ENCODE results near the gene SLC49A4. TPM values are rescaled to one million over a fixed set of nuclear protein-coding genes. Genes with fewer than 3 reads are reported as not detected.

The SLC49A4 gene
- total RNA-seq, 1 experiment from 2014 or later: 2.7 TPM

- no peak for DNase-seq (ENCODE audit: low read depth)
- in situ Hi-C loops (cut with HindIII; ENCODE audit: low pct_unique_long_range_greater_than_20kb, low sequenced_read_pairs): loop anchor here (25.0 kb wide), 1 partner anchor 121 kb away; the partner anchor contains the start of gene SEMA5B
Observed at GRCh38 chr3:122916580-122916979, 121.7 kb downstream of the SLC49A4 start.

- in situ Hi-C loops (cut with HindIII; ENCODE audit: low pct_unique_long_range_greater_than_20kb, low sequenced_read_pairs): loop anchor here (25.0 kb wide), 1 partner anchor 120 kb away; the partner anchor contains the start of gene SEMA5B
- DNase-seq (ENCODE audit: low read depth): no peak
Observed at GRCh38 chr3:122917412-122917811, 122.5 kb downstream of the SLC49A4 start.

DNA sequence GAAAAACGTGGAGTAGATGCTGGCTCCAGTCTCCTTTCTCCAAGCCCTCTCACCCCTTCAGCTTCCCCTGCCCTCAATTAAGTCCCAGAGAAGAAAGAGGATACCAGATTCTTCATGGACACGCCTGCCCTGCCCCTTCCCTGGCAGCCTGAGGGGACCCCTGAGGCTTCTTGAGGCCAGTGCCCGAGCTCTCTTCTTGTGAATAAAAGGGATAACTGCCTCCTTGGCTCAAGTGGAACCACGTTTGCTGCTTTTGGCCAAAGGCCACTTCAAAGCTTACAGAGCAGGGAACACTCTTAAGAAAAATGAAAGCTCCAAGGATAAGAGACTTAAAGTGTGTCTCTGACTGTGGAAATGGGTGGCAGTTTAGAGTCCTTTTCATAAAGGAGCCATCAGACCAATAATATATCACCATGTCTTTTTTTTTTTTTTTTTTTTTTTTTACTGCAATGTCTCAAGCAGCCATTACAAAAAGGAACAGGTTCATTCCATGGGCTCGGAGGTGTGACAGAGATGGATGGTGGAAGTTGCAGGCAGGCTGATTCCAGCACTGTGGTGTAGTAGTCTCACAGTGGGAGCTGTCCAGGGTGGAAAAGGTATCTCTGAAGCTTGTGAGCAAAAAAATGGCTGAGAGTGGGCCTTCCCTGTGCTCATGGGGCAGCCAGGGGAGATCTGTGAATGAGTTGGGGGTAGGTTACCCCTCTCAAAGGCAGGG, 123.9 kb downstream of the SLC49A4 start:
- in situ Hi-C loops (cut with HindIII; ENCODE audit: low pct_unique_long_range_greater_than_20kb, low sequenced_read_pairs): loop anchor here (25.0 kb wide), 1 partner anchor 119 kb away; the partner anchor contains the start of gene SEMA5B
- DNase-seq (ENCODE audit: low read depth): no peak

GRCh38 chr3:122919291-122919610, 124.4 kb downstream of the SLC49A4 start:
- no peak for DNase-seq (ENCODE audit: low read depth)
- in situ Hi-C loops (cut with HindIII; ENCODE audit: low pct_unique_long_range_greater_than_20kb, low sequenced_read_pairs): loop anchor here (25.0 kb wide), 1 partner anchor 118 kb away; the partner anchor contains the start of gene SEMA5B

- in situ Hi-C loops (cut with HindIII; ENCODE audit: low pct_unique_long_range_greater_than_20kb, low sequenced_read_pairs): loop anchor here (25.0 kb wide), 1 partner anchor 116 kb away; the partner anchor contains the start of gene SEMA5B
- no peak for DNase-seq (ENCODE audit: low read depth)
Observed at GRCh38 chr3:122920986-122921385, 126.1 kb downstream of the SLC49A4 start.

DNA sequence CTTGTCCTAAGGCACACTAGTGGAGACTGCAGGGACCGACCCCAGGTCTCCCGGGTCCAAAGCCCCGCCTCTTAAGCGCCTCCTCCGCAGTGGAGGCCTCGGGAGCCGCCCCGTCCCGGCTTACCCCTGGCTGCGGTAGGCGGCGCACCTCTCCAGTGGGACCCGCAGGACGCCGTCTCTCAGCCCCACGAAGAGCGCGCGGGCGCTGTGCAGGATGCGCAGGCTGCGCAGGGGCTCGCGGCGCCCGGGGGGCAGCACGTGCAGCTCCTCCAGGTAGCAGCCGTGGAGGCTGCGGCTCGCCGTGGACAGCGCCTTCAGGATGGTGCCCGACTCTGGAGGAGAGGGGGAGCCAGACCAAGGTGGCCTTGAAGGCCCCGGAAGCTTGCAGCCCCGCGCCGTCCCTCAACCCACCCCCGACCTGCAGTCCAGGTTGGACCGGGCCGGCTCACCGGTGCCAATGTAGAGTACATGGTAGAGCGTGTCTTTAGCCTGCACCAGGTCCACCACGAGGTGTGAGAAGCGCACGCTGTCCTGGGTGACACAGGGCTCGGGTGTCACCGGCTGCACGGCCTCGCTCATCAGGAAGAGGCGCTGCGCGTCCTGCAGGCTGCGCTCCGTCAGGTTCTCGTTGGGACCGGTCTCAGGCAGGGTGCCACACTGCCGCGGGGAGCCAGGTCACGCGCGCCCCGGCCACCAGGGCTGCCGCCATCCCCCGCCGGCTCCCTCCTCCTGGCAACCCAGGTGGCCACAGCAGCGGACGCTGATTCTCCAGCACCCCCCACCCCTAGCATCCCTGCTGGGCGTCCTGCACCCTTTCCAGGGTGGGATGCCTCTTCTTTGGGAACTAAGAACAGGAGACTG, 127.2 kb downstream of the SLC49A4 start:
- no peak for DNase-seq (ENCODE audit: low read depth)
- in situ Hi-C loops (cut with HindIII; ENCODE audit: low pct_unique_long_range_greater_than_20kb, low sequenced_read_pairs): loop anchor here (25.0 kb wide), 1 partner anchor 115 kb away; the partner anchor contains the start of gene SEMA5B

- in situ Hi-C loops (cut with HindIII; ENCODE audit: low pct_unique_long_range_greater_than_20kb, low sequenced_read_pairs): loop anchor here (25.0 kb wide), 1 partner anchor 114 kb away; the partner anchor contains the start of gene SEMA5B
- DNase-seq (ENCODE audit: low read depth): no peak
Observed at GRCh38 chr3:122923611-122924010, 128.7 kb downstream of the SLC49A4 start.

DNA sequence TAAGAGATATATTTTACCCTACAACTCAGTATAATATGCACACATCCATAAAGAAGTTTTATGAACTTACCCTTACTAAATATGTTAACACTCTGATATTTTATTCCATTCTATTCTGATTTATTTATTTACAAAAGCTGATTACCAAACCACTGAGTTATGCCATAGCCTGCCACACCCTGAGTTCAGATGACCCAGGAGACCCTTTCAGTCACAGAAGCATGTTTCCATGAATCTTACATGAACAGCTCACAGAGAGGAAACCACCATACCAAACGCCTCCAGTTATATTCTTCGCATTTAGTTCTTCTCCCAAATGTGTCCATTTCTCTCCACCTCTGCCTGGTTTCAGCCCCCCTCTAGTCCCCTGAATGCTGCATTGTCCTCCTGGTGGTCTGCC, 129.2 kb downstream of the SLC49A4 start:
- DNase-seq (ENCODE audit: low read depth): no peak
- in situ Hi-C loops (cut with HindIII; ENCODE audit: low pct_unique_long_range_greater_than_20kb, low sequenced_read_pairs): loop anchor here (25.0 kb wide), 1 partner anchor 113 kb away; the partner anchor contains the start of gene SEMA5B

DNA sequence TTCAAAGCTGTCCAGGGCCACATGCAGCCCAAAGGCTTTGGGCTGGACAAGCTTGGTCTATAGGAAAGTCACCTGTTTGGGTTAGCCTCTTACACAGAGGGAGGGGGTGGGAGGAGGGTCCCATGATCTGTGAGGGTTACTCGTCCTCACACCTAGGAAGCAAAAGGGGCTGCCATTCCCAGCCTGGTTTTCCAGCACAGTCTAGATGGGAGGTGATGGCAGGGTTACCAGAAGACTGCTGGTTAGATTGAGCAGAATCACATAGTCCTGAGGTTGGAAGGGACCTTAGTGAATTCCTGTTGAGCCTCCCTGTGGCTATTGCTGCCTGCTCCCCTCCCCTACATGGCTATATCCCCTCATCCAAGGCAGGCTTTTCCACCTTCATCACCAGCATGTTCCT, 130.9 kb downstream of the SLC49A4 start:
- in situ Hi-C loops (cut with HindIII; ENCODE audit: low pct_unique_long_range_greater_than_20kb, low sequenced_read_pairs): no loop called here
- no peak for DNase-seq (ENCODE audit: low read depth)

DNA sequence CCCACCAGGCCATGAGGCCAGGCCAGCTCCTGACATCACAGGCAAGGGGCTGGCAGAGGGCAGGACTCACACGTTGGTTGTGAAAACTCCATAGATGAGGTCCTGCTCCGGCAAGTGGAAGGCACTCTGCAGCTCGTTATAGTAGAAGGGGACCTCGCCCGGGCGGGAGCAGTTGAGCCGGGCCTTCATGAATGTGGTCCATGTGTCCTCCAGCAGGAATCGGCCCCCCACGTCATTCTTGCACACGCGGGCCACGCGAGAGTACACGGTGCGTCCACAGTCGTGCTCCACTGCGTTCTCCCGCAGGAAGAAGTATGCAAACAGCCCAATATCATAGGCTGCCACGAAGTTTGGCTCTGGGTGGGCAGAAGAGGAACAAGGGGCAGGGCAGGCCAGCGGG, 131.5 kb downstream of the SLC49A4 start:
- in situ Hi-C loops (cut with HindIII; ENCODE audit: low pct_unique_long_range_greater_than_20kb, low sequenced_read_pairs): no loop called here

DNA sequence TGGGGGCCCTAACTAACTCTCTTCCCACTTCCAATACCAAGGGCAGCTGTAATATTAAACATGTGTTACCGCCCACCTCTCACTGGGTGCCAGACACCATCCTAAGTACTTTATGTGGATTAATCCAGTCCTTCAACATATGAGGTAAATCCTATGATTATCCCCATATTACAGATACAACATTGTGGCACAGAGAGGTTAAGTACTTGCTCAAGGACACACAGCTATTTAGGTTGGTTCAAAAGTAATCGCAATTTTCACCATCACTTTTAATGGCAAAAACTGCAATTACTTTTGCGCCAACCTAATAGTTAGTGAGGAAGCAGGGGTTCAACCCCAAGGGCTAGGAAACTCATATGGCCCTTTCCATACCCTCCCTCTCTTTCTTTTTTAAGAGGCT, 131.9 kb downstream of the SLC49A4 start:
- no peak for DNase-seq (ENCODE audit: low read depth)
- in situ Hi-C loops (cut with HindIII; ENCODE audit: low pct_unique_long_range_greater_than_20kb, low sequenced_read_pairs): no loop called here

More for the DNA sequence above, 131.5 kb downstream of the SLC49A4 start:
- no peak for DNase-seq (ENCODE audit: low read depth)

- DNase-seq (ENCODE audit: low read depth): no peak
- in situ Hi-C loops (cut with HindIII; ENCODE audit: low pct_unique_long_range_greater_than_20kb, low sequenced_read_pairs): no loop called here
Observed at GRCh38 chr3:122927726-122928125, 132.9 kb downstream of the SLC49A4 start.

DNA sequence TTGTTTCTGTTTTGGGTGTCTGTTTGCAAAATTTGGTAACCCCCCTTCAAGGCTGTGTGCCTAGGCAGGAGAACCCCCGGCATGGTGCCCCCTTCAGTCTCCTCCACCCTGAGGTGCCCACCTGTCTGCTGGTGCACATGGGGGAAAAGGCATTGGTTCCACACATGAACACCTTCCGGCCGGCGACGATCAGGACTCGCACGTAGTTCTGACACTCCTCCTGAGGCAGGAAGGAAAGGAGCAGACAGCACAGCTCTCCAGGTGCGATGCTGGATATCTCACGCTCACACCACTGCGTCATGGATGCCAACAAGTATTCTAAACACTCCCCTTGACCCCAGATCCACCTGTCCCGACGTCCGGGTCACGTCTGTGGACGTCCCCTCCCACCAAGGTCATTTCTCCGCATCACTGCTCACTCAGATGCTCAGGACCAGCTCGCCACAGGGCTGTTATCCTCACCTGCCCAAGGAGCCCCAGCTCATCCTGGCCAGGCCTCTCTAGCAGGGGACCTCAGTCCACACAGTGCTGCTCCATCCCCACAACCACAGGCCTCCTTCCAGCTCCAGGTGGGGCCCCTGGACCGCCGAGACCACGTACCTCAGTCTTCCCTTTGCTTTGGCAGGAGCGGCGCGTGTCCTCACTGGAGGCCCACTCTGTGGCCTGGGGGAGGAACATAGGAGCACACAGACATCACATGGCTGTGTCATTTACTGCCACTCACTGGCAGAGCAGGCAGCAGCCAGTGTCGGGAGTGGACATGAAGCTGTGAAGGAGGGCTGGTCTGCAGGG, 133.7 kb downstream of the SLC49A4 start:
- in situ Hi-C loops (cut with HindIII; ENCODE audit: low pct_unique_long_range_greater_than_20kb, low sequenced_read_pairs): no loop called here
- DNase-seq (ENCODE audit: low read depth): no peak

GRCh38 chr3:122929188-122930062, 134.6 kb downstream of the SLC49A4 start:
- no peak for DNase-seq (ENCODE audit: low read depth)
- in situ Hi-C loops (cut with HindIII; ENCODE audit: low pct_unique_long_range_greater_than_20kb, low sequenced_read_pairs): no loop called here

DNA sequence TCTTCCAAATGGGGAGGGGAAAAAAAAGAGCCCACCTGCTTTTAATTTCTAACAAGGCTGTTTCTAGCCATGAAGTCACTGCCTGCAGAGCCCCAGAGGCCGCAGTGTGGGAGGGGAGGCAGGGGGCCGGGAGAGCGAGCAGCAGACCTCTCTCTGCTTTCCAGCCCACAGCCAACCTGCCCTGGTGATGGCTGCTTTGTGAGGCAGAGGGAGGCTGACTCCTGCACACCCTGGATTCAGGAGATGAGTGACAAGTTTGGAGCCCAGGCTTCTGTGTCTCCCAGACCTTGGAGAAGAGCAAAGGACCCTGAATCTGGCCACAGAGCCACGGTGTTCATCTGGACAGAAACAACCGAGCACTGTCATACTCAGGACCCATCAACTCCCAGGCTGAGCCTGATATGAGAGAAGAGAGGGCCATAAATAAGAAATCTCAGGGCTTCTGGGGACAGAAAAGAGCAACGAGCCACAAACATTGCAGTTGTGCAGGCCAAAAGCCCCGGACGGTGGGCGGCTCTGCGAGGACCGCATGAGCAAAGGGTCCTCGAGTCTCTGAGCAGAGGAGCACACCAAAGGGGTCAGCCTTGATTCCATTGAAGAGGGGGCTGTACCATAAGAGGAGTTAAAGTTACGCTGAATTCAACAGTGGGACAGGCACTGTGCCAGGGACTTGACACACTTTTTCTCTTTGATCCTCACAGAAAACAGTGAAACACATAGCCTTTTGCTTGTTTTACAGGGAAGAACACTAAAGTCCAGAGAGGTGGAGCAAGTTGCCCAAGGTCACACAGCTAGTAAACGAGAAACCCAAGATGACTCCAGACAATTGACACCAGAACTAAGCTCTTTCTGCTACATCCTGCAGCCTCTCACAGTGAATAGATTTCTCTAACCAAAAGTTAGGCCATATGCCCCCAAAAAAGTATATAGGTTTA, 135.5 kb downstream of the SLC49A4 start:
- in situ Hi-C loops (cut with HindIII; ENCODE audit: low pct_unique_long_range_greater_than_20kb, low sequenced_read_pairs): no loop called here
- DNase-seq (ENCODE audit: low read depth): no peak

All from Caki2 (cell line).